Measurements from ENCODE around the gene TSPY4.
"Not testable (repeated sequence)": the region's sequence is repeated elsewhere in the genome, so short reads cannot be mapped to it uniquely, and the experiment has no call there.

TSPY4 gene

GRCh38 chrY:9337164-9337563 lies at the start of gene TSPY4:
Gene TSPY4, plus strand, starts transcription at chrY:9337464. Its CDS starts 46 bp downstream, at chrY:9337510.
- not testable (repeated sequence) for DNase-seq

- DNase-seq: no peak
Measured at GRCh38 chrY:9320996-9321395, 16.3 kb upstream of the TSPY4 start.

- not testable (repeated sequence) for DNase-seq
Measured at GRCh38 chrY:9357497-9357896, 20.2 kb downstream of the TSPY4 start, which contains the start of gene TSPY8. Gene TSPY8, plus strand, starts transcription at chrY:9357797. Its CDS starts 46 bp downstream, at chrY:9357843.
